Panc1 (cell line): ENCODE results near the gene HEMGN.

Experiments used
- CTCF ChIP-seq: fragments of 450-650 bp; IDR thresholded peaks from 2 replicates; pipeline ENCODE4 v1.5.1; 2017; ENCODE audit warnings: mild to moderate bottlenecking
- REST ChIP-seq, 2 experiments: IDR thresholded peaks; 2 replicates each; pipeline ENCODE4 v1.6.1; 2011 to 2012; ENCODE audit warnings: low read depth in 2 of 2, control low read depth in 1 of 2, low read length in 1 of 2, mild to moderate bottlenecking in 1 of 2, moderate library complexity in 1 of 2; ENCODE audit not compliant: insufficient read depth in 1 of 2

- TF ChIP-seq CTCF (no peak), REST (IDR thresholded peaks at IDR 0.05; ENCODE audit: insufficient read depth in 1 of 2, low read depth in 2 of 2, low read length in 1 of 2) (no peak)
These were observed 18.7 kb downstream of the HEMGN start for GRCh38 chr9:97919217-97919813.
